MM.1S (cell line): ENCODE measurements around the gene ZNF35.

Experiments used
- DNase-seq: peaks from one replicate; pipeline ENCODE4 v3.0.0-alpha.2; 2015
- H2AFZ ChIP-seq: fragments of 300-600 bp; sonication (generic); 2 replicates; pipeline ENCODE4 v1.6.0; 2016; ENCODE audit warnings: antibody characterized with exemption, low read length
- H3F3A ChIP-seq: fragments of 300-600 bp; sonication (generic); 2 replicates; pipeline ENCODE4 v1.6.1; 2016; ENCODE audit warnings: mild to moderate bottlenecking, antibody characterized with exemption, low read length, moderate library complexity, mixed read lengths; ENCODE audit not compliant: insufficient read depth
- H3K27ac ChIP-seq: fragments of 300-600 bp; sonication (generic); 2 replicates; pipeline ENCODE4 v1.5.1; 2016; ENCODE audit warnings: mild to moderate bottlenecking, low read length
- H3K27me3 ChIP-seq: fragments of 300-600 bp; sonication (generic); replicated peaks from 2 replicates; pipeline ENCODE4 v1.6.0; 2016; ENCODE audit warnings: low read length; ENCODE audit not compliant: insufficient read depth
- H3K36me3 ChIP-seq: fragments of 300-600 bp; sonication (generic); replicated peaks from 2 replicates; pipeline ENCODE4 v1.6.1; 2016; ENCODE audit warnings: mild to moderate bottlenecking, low read length, mixed read lengths; ENCODE audit not compliant: insufficient read depth
- H3K4me1 ChIP-seq: fragments of 300-600 bp; sonication (generic); 2 replicates; pipeline ENCODE4 v1.6.1; 2016; ENCODE audit warnings: low read length, mixed read lengths
- H3K4me2 ChIP-seq: fragments of 300-600 bp; sonication (generic); 2 replicates; pipeline ENCODE4 v1.6.0; 2016; ENCODE audit warnings: low read depth, low read length
- H3K4me3 ChIP-seq: fragments of 300-600 bp; sonication (generic); 2 replicates; pipeline ENCODE4 v1.5.1; 2016; ENCODE audit warnings: low read length, mixed read lengths
- H3K79me2 ChIP-seq: fragments of 300-600 bp; sonication (generic); 2 replicates; pipeline ENCODE4 v1.6.1; 2016; ENCODE audit warnings: mixed run types, low read length, mixed read lengths
- H3K9ac ChIP-seq: fragments of 300-600 bp; sonication (generic); 2 replicates; pipeline ENCODE4 v1.6.1; 2016; ENCODE audit warnings: low read length, mixed read lengths
- H3K9me2 ChIP-seq: fragments of 300-600 bp; sonication (generic); replicated peaks from 2 replicates; pipeline ENCODE4 v1.6.1; 2016; ENCODE audit warnings: mild to moderate bottlenecking, low read length, mixed read lengths; ENCODE audit not compliant: insufficient read depth
- H3K9me3 ChIP-seq: fragments of 300-600 bp; sonication (generic); replicated peaks from 2 replicates; pipeline ENCODE4 v1.6.1; 2016; ENCODE audit warnings: mild to moderate bottlenecking, low read length, mixed read lengths; ENCODE audit not compliant: insufficient read depth
- H4K20me1 ChIP-seq: fragments of 300-600 bp; sonication (generic); 2 replicates; pipeline ENCODE4 v1.6.1; 2016; ENCODE audit warnings: mild to moderate bottlenecking, low read length, moderate library complexity, mixed read lengths; ENCODE audit not compliant: insufficient read depth
- EZH2 ChIP-seq: fragments of 300-600 bp; sonication (generic); optimal IDR thresholded peaks from 2 replicates; pipeline ENCODE3; 2017; ENCODE audit warnings: low read depth, mild to moderate bottlenecking, antibody characterized with exemption, low read length, mixed read lengths
- EZH2phosphoT487 ChIP-seq: fragments of 300-600 bp; sonication (generic); IDR thresholded peaks from 2 replicates; pipeline ENCODE4 v1.6.1; 2018; ENCODE audit warnings: antibody characterized with exemption, low read length
- TF ChIP-seq, protein P1 (sequence below): fragments of 300-600 bp; sonication (generic); IDR thresholded peaks from 2 replicates; pipeline ENCODE4 v1.5.1; 2016; ENCODE audit warnings: antibody characterized with exemption, low read length, mixed read lengths

The ZNF35 gene

DNA sequence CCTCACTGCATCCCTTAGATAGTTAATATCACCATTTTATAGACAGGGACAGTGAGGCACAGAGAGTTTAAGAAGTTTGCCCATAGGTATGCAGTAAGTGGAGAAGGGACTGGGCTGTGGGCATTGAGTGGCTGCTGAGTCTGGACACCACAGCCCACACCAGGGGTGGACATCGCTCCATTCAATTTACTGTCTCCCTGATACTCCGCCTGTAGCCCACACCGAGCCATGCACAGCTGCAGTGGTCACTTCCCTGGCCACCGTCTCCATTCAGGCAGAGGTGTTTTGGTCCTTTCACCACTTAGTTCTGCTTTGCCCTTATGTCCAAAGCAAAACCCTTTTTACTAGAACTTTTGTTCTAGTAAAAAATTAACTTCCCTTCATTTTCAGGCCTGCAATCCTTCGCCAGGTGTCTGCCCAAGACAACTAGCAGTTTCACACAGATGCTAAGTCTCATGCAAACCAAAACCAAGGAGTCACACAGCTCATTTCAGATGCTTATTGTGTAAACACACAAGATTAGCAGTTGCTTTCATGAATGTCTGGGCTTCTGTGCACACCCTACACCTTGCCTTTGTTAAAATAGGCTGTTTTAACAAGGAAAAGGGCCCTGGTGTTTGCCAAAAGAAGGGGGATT, 30.1 kb downstream of the ZNF35 start:
- Histone ChIP-seq H3K9me3 (no peaks in the 10 kb centered on the region), H3K27me3 (no peaks in the 10 kb centered on the region), H3K4me3 (no peak overlapping the region), H3K36me3 (no peaks in the 10 kb centered on the region), H3F3A (no peaks in the 10 kb centered on the region), H3K27ac (no peak overlapping the region), H2AFZ (no peak overlapping the region), H3K9ac (no peak overlapping the region), H3K79me2 (no peaks in the 10 kb centered on the region), H3K4me1 (no peaks in the 10 kb centered on the region), H3K4me2 (no peak overlapping the region), H4K20me1 (no peaks in the 10 kb centered on the region), H3K9me2 (no peaks in the 10 kb centered on the region)
- no peak for TF ChIP-seq EZH2
- TF ChIP-seq EZH2phosphoT487 = no peak
- no peak for DNase-seq

DNA sequence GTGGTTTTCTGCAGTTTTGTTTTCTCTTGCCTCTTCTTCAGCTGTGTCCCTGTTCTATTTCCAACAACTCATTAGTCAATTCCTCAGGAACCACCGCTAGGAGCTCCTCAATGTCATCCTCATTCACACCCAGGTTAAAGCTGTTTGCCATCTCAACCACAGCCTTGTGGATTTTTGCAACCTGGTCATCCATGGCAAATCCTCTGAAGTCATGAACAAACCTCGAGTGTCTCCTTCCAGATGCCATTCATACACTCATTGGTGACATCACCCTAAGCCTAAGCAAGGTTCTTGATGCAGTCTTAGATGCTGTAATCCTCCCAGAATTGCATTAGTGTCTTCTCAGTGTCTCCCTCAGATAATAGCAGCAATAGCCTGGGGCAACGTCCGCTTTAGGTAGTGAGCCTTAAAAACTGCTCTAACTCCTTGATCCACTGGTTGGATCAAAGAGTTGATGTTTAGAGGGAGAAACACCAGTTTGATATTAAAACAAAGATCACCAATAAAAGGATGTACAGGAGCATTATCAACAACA, 32.5 kb downstream of the ZNF35 start:
- no peak overlapping the region for H2AFZ ChIP-seq
- no peak overlapping the region for H3K27ac ChIP-seq
- TF ChIP-seq EZH2phosphoT487 (no peak), EZH2 (no peak)
- TF ChIP-seq, protein P1, sequence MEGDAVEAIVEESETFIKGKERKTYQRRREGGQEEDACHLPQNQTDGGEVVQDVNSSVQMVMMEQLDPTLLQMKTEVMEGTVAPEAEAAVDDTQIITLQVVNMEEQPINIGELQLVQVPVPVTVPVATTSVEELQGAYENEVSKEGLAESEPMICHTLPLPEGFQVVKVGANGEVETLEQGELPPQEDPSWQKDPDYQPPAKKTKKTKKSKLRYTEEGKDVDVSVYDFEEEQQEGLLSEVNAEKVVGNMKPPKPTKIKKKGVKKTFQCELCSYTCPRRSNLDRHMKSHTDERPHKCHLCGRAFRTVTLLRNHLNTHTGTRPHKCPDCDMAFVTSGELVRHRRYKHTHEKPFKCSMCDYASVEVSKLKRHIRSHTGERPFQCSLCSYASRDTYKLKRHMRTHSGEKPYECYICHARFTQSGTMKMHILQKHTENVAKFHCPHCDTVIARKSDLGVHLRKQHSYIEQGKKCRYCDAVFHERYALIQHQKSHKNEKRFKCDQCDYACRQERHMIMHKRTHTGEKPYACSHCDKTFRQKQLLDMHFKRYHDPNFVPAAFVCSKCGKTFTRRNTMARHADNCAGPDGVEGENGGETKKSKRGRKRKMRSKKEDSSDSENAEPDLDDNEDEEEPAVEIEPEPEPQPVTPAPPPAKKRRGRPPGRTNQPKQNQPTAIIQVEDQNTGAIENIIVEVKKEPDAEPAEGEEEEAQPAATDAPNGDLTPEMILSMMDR = no peak
- no peak overlapping the region for H3K9ac ChIP-seq
- peaks cover 3% of the 10 kb centered on the region; the same call in 1 of the 2 replicates for H3K4me1 ChIP-seq
- H3K36me3 ChIP-seq = no peaks in the 10 kb centered on the region
- no peak overlapping the region for H3K4me2 ChIP-seq
- H3K27me3 ChIP-seq = no peaks in the 10 kb centered on the region
- no peak for DNase-seq
- no peaks in the 10 kb centered on the region for H3F3A ChIP-seq
- H3K4me3 ChIP-seq = no peak overlapping the region
- H3K79me2 ChIP-seq = no peaks in the 10 kb centered on the region
- no peaks in the 10 kb centered on the region for H3K9me3 ChIP-seq
- H4K20me1 ChIP-seq = no peaks in the 10 kb centered on the region
- no peaks in the 10 kb centered on the region for H3K9me2 ChIP-seq

DNA sequence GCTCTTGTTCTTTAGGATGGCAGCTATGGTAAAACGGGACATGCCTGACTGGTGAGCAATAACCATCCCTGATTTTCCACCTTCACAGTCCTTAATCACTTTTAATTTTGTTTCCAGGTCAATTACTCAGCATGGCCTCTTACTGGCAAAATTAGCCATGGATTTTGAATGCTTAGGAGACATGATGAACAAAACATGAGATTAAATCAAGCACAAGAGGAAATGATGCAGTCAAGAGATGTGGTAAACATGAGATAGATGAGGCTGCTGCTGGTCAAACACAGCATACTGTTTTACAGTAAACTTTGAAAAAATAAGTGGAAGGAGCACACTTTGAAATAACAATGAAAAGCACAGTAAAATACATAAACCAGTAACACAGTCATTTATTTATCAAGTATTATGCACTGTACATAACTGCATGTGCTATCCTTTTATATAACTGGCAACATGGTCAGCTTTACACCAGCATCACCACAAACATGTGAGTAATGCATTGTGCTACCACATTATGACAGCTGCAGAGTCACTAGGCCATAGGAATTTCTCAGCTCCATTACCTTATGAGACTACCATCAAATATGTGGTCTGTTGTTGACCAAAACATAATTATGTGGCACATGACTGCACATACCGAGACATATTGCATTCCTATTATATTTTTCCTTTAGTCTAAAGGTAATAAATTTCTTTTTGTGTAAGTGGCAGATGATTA, 33.8 kb downstream of the ZNF35 start:
- Histone ChIP-seq H4K20me1 (no peaks in the 10 kb centered on the region), H3K9me3 (no peaks in the 10 kb centered on the region), H3K4me1 (peaks cover 3% of the 10 kb centered on the region; the same call in 1 of the 2 replicates), H3K27ac (no peak overlapping the region), H3K79me2 (no peaks in the 10 kb centered on the region), H3K27me3 (no peaks in the 10 kb centered on the region), H3K9me2 (no peaks in the 10 kb centered on the region), H3K4me2 (no peak overlapping the region), H2AFZ (no peak overlapping the region), H3K4me3 (no peak overlapping the region), H3K9ac (no peak overlapping the region), H3F3A (no peaks in the 10 kb centered on the region), H3K36me3 (no peaks in the 10 kb centered on the region)
- DNase-seq = no peak
- TF ChIP-seq EZH2phosphoT487 (no peak), EZH2 (no peak)
- TF ChIP-seq, protein P1 = no peak
